ENCODE measurements around the gene NOVA2.
A peak's percentile ranks its signal among the peaks of the same experiment; 100 is the strongest.

The NOVA2 gene

GRCh38 chr19:45890877-45891276 lies 82.8 kb downstream of the NOVA2 start:
- Histone ChIP-seq H3K4me2 (ENCODE audit: low read length) (no peak overlapping the region), H3K36me3 (ENCODE audit: insufficient read depth, low read length) (peaks cover 12% of the 10 kb centered on the region), H3K9ac (ENCODE audit: low read length) (no peak overlapping the region), H3K27ac (ENCODE audit: low read depth, low read length, poor library complexity, severe bottlenecking) (no peak overlapping the region), H2AFZ (ENCODE audit: low read length) (no peak overlapping the region), H3K9me3 (ENCODE audit: low read length) (no peaks in the 10 kb centered on the region), H3K4me1 (ENCODE audit: insufficient read depth, low read length, severe bottlenecking) (peaks cover 11% of the 10 kb centered on the region), H3K79me2 (ENCODE audit: insufficient read depth, low read length) (no peaks in the 10 kb centered on the region), H3K27me3 (ENCODE audit: insufficient read depth, low read length) (no peaks in the 10 kb centered on the region), H3K4me3 (ENCODE audit: low read depth, low read length, poor library complexity, severe bottlenecking) (no peak overlapping the region), H3F3A (ENCODE audit: insufficient read depth, low read length) (no peaks in the 10 kb centered on the region), H3K9me2 (ENCODE audit: low read depth, low read length) (no peaks in the 10 kb centered on the region), H4K20me1 (ENCODE audit: insufficient read depth, low read length) (no peaks in the 10 kb centered on the region)
- TF ChIP-seq CTCF (IDR thresholded peaks at IDR 0.05; ENCODE audit: low read length) (no peak), EZH2 (IDR thresholded peaks at IDR 0.05; ENCODE audit: borderline replicate concordance, low read length) (no peak)

GRCh38 chr19:45889210-45889885 lies 84.3 kb downstream of the NOVA2 start:
- no peaks in the 10 kb centered on the region for H3K79me2 ChIP-seq (ENCODE audit: insufficient read depth, low read length)
- H3K9me3 ChIP-seq (ENCODE audit: low read length): no peaks in the 10 kb centered on the region
- H3K4me2 ChIP-seq (ENCODE audit: low read length): no peak overlapping the region
- H3F3A ChIP-seq (ENCODE audit: insufficient read depth, low read length): no peaks in the 10 kb centered on the region
- TF ChIP-seq CTCF (IDR thresholded peaks at IDR 0.05; ENCODE audit: low read length) (no peak), EZH2 (IDR thresholded peaks at IDR 0.05; ENCODE audit: borderline replicate concordance, low read length) (no peak)
- H3K36me3 ChIP-seq (ENCODE audit: insufficient read depth, low read length): no peaks in the 10 kb centered on the region; the same call in 1 of the 2 replicates
- no peak overlapping the region for H3K9ac ChIP-seq (ENCODE audit: low read length)
- no peak overlapping the region for H3K4me3 ChIP-seq (ENCODE audit: low read depth, low read length, poor library complexity, severe bottlenecking)
- H2AFZ ChIP-seq (ENCODE audit: low read length): no peak overlapping the region
- peaks cover 22% of the 10 kb centered on the region for H3K4me1 ChIP-seq (ENCODE audit: insufficient read depth, low read length, severe bottlenecking)
- H3K9me2 ChIP-seq (ENCODE audit: low read depth, low read length): no peaks in the 10 kb centered on the region
- H4K20me1 ChIP-seq (ENCODE audit: insufficient read depth, low read length): no peaks in the 10 kb centered on the region
- no peaks in the 10 kb centered on the region for H3K27me3 ChIP-seq (ENCODE audit: insufficient read depth, low read length)
- H3K27ac ChIP-seq (ENCODE audit: low read depth, low read length, poor library complexity, severe bottlenecking): no peak overlapping the region

- Histone ChIP-seq H2AFZ (ENCODE audit: low read length) (no peak overlapping the region), H4K20me1 (ENCODE audit: insufficient read depth, low read length) (no peaks in the 10 kb centered on the region), H3K9ac (ENCODE audit: low read length) (peak overlapping the region; percentile 87), H3K9me2 (ENCODE audit: low read depth, low read length) (no peaks in the 10 kb centered on the region), H3K4me2 (ENCODE audit: low read length) (peak overlapping the region; percentile 94), H3K79me2 (ENCODE audit: insufficient read depth, low read length) (no peaks in the 10 kb centered on the region), H3F3A (ENCODE audit: insufficient read depth, low read length) (no peaks in the 10 kb centered on the region), H3K27me3 (ENCODE audit: insufficient read depth, low read length) (no peaks in the 10 kb centered on the region), H3K4me1 (ENCODE audit: insufficient read depth, low read length, severe bottlenecking) (peaks cover 37% of the 10 kb centered on the region), H3K4me3 (ENCODE audit: low read depth, low read length, poor library complexity, severe bottlenecking) (peak overlapping the region; percentile 79), H3K36me3 (ENCODE audit: insufficient read depth, low read length) (no peaks in the 10 kb centered on the region), H3K9me3 (ENCODE audit: low read length) (no peaks in the 10 kb centered on the region), H3K27ac (ENCODE audit: low read depth, low read length, poor library complexity, severe bottlenecking) (peak overlapping the region; percentile 82)
- TF ChIP-seq CTCF (IDR thresholded peaks at IDR 0.05; ENCODE audit: low read length) (no peak), EZH2 (IDR thresholded peaks at IDR 0.05; ENCODE audit: borderline replicate concordance, low read length) (no peak)
Measured at GRCh38 chr19:45887200-45887710, 86.4 kb downstream of the NOVA2 start.

All from OCI-LY1 (cell line).